Smooth muscle cell (in vitro differentiated cells): ENCODE results near the gene MALRD1. TPM values are rescaled to one million over a fixed set of nuclear protein-coding genes. Genes with fewer than 3 reads are reported as not detected.

ENCODE experiments used
- DNase-seq: peaks from one replicate; lab custom pipeline; 2025; ENCODE audit not compliant: unreplicated experiment; lab: John Stamatoyannopoulos, UW
- H2AFZ ChIP-seq: fragments of 200-600 bp; sonication (generic); 2 replicates; pipeline ENCODE4 v1.6.0; 2016; ENCODE audit warnings: antibody characterized with exemption, low read depth, mild to moderate bottlenecking
- H3F3A ChIP-seq: fragments of 200-600 bp; sonication (generic); 2 replicates; pipeline ENCODE4 v1.6.0; 2017; ENCODE audit warnings: antibody characterized with exemption, low read depth
- H3K27ac ChIP-seq: fragments of 200-600 bp; sonication (generic); 2 replicates; pipeline ENCODE4 v1.5.1; 2016; ENCODE audit warnings: low read depth, mild to moderate bottlenecking
- H3K27me3 ChIP-seq: fragments of 200-600 bp; sonication (generic); 2 replicates; pipeline ENCODE4 v1.6.1; 2016; ENCODE audit warnings: low read depth, mild to moderate bottlenecking
- H3K36me3 ChIP-seq: fragments of 200-600 bp; sonication (generic); 2 replicates; pipeline ENCODE4 v1.5.1; 2016; ENCODE audit warnings: low read depth
- H3K4me1 ChIP-seq: fragments of 200-600 bp; sonication (generic); 2 replicates; pipeline ENCODE4 v1.5.1; 2016; ENCODE audit warnings: low read depth
- H3K4me2 ChIP-seq: fragments of 200-600 bp; sonication (generic); 2 replicates; pipeline ENCODE4 v1.6.0; 2016; ENCODE audit warnings: mild to moderate bottlenecking
- H3K4me3 ChIP-seq: fragments of 200-600 bp; sonication (generic); 2 replicates; pipeline ENCODE4 v1.5.1; 2016; ENCODE audit warnings: mild to moderate bottlenecking
- H3K79me2 ChIP-seq: fragments of 200-600 bp; sonication (generic); 2 replicates; pipeline ENCODE4 v1.6.0; 2016; ENCODE audit warnings: low read depth, mild to moderate bottlenecking
- H3K9ac ChIP-seq: fragments of 200-600 bp; sonication (generic); 2 replicates; pipeline ENCODE4 v1.6.0; 2016; ENCODE audit warnings: low read depth
- H3K9me3 ChIP-seq: fragments of 200-600 bp; sonication (generic); replicated peaks from 2 replicates; pipeline ENCODE4 v1.5.1; 2016; ENCODE audit warnings: low read depth
- H4K20me1 ChIP-seq: fragments of 200-600 bp; sonication (generic); 2 replicates; pipeline ENCODE4 v1.6.0; 2016; ENCODE audit warnings: low read depth
- CTCF ChIP-seq: fragments of 200-600 bp; sonication (generic); IDR thresholded peaks from 2 replicates; pipeline ENCODE4 v1.5.1; 2017; ENCODE audit warnings: borderline replicate concordance, mild to moderate bottlenecking, antibody characterized with exemption; ENCODE audit not compliant: insufficient read depth, poor library complexity, severe bottlenecking
- WGBS: methylation state at CpG from one replicate; pipeline ENCODE4 v1.1.7; 2016; ENCODE audit warnings: low lambda C conversion rate; 5-methylcytosine and 5-hydroxymethylcytosine counted together
- polyA plus RNA-seq: library from polyadenylated mRNA; unstranded; fragments of >200 nt; fragmentation: Nextera tagmentation; extraction: Ambion mirVana; gene quantifications from 2 replicates; pipeline ENCODE4 v1.2.1, GENCODE V29; 2016
- total RNA-seq: library from RNA; depleted of rRNA; stranded (reverse); fragments of >200 nt; gene quantifications from 2 replicates; pipeline ENCODE4 v1.2.3, GENCODE V29; 2014

Gene MALRD1
- total and polyA plus RNA-seq, 2 experiments from 2014 or later, result 1.9 TPM; not detected in 1

DNA sequence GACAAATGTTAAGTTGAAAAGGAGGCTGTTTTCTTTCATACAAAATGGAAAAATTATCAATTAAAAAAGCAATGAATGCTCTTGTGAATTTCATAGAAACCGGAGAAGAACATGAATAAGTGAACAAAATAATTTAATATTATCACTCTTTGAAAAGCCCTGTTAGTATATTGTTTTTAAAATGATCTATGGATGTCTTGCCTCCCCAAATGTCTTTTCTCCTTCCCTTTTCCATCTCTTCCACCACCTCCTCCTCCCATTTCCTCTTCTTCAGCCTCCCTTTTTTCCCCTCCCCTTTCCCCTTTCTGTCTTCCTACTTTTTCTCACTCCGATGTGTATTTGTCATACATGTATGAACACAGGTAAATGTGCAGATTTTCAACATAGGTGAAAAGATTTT lies 234.7 kb downstream of the MALRD1 start:
- H3K4me2 ChIP-seq, result no peak overlapping the region
- H3K27me3 ChIP-seq, result no peaks in the 10 kb centered on the region
- H3K27ac ChIP-seq, result no peak overlapping the region
- H2AFZ ChIP-seq, result no peak overlapping the region
- no peak overlapping the region for H3K4me3 ChIP-seq
- no peak for TF ChIP-seq CTCF
- no peaks in the 10 kb centered on the region for H4K20me1 ChIP-seq
- H3K9me3 ChIP-seq, result no peaks in the 10 kb centered on the region
- no peaks in the 10 kb centered on the region for H3K79me2 ChIP-seq
- no peak for DNase-seq
- H3F3A ChIP-seq, result no peaks in the 10 kb centered on the region
- WGBS, result 84% methylated on average over 2 of the region's 2 CpGs
- no peaks in the 10 kb centered on the region for H3K4me1 ChIP-seq
- H3K9ac ChIP-seq, result no peak overlapping the region
- H3K36me3 ChIP-seq, result no peaks in the 10 kb centered on the region

DNA sequence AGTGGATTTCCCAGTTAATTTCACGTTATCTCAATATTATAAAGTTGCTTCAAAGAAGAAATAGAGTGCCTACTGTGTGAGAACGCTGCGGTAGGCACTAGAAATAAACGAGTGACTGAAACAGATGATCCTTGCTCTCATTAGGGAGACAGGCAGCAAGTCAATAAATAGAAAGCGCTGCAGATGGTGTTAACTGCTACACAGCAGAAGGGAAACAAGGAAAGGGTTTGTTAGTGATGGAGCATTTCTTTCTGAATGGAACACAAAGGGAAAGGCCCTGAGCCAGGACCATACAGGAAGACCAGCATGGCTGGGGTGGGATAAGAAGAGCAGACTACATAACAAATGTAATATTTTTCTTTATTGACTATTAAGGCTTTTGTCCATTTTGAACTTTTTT lies 235.2 kb downstream of the MALRD1 start:
- WGBS, result 91% methylated on average over 5 of the region's 5 CpGs
- H3K27ac ChIP-seq, result no peak overlapping the region
- H3F3A ChIP-seq, result no peaks in the 10 kb centered on the region
- H3K4me2 ChIP-seq, result no peak overlapping the region
- no peaks in the 10 kb centered on the region for H3K9me3 ChIP-seq
- H3K79me2 ChIP-seq, result no peaks in the 10 kb centered on the region
- no peak overlapping the region for H3K4me3 ChIP-seq
- H3K9ac ChIP-seq, result no peak overlapping the region
- no peaks in the 10 kb centered on the region for H4K20me1 ChIP-seq
- no peak for TF ChIP-seq CTCF
- no peaks in the 10 kb centered on the region for H3K36me3 ChIP-seq
- no peak for DNase-seq
- no peaks in the 10 kb centered on the region for H3K4me1 ChIP-seq
- no peaks in the 10 kb centered on the region for H3K27me3 ChIP-seq
- H2AFZ ChIP-seq, result no peak overlapping the region

- Histone ChIP-seq H3K9me3 (no peaks in the 10 kb centered on the region), H4K20me1 (no peaks in the 10 kb centered on the region), H2AFZ (no peak overlapping the region), H3K27ac (no peak overlapping the region), H3K4me3 (no peak overlapping the region), H3K4me2 (no peak overlapping the region), H3K27me3 (peaks cover 3% of the 10 kb centered on the region), H3K36me3 (no peaks in the 10 kb centered on the region), H3K9ac (no peak overlapping the region), H3K4me1 (no peaks in the 10 kb centered on the region), H3K79me2 (no peaks in the 10 kb centered on the region), H3F3A (no peaks in the 10 kb centered on the region)
- 84% methylated on average over 1 of the region's 1 CpG for WGBS
- TF ChIP-seq CTCF, result no peak
- no peak for DNase-seq
Measured at GRCh38 chr10:19290770-19291169, 242.2 kb downstream of the MALRD1 start.

- H3K27me3 ChIP-seq, result peaks cover 3% of the 10 kb centered on the region
- no peak overlapping the region for H2AFZ ChIP-seq
- no peaks in the 10 kb centered on the region for H3K4me1 ChIP-seq
- H3K4me2 ChIP-seq, result no peak overlapping the region
- H3K9ac ChIP-seq, result no peak overlapping the region
- WGBS, result 70% methylated on average over 2 of the region's 2 CpGs
- no peak overlapping the region for H3K4me3 ChIP-seq
- H3K79me2 ChIP-seq, result no peaks in the 10 kb centered on the region
- DNase-seq, result no peak
- H3K9me3 ChIP-seq, result no peaks in the 10 kb centered on the region
- H3K27ac ChIP-seq, result no peak overlapping the region
- no peak for TF ChIP-seq CTCF
- H3F3A ChIP-seq, result no peaks in the 10 kb centered on the region
- H3K36me3 ChIP-seq, result no peaks in the 10 kb centered on the region
- H4K20me1 ChIP-seq, result no peaks in the 10 kb centered on the region
Measured at GRCh38 chr10:19294233-19294632, 245.6 kb downstream of the MALRD1 start.
